IPS-15b (cell line): ENCODE data around the gene LLGL1.

Experiments used
- H3K27me3 ChIP-seq: one replicate; pipeline ENCODE4 v1.6.1; 2013; ENCODE audit warnings: low read length; ENCODE audit not compliant: control insufficient read depth, insufficient read depth
- H3K36me3 ChIP-seq: one replicate; pipeline ENCODE4 v1.6.1; 2013; ENCODE audit warnings: low read length; ENCODE audit not compliant: control insufficient read depth, insufficient read depth
- H3K4me1 ChIP-seq: one replicate; pipeline ENCODE4 v1.6.1; 2013; ENCODE audit warnings: mild to moderate bottlenecking, low read length; ENCODE audit not compliant: control insufficient read depth, insufficient read depth
- H3K4me3 ChIP-seq: one replicate; pipeline ENCODE4 v1.5.1; 2013; ENCODE audit warnings: low read depth, low read length
- H3K9ac ChIP-seq: one replicate; pipeline ENCODE4 v1.6.1; 2013; ENCODE audit warnings: low read depth, mild to moderate bottlenecking, low read length
- H3K9me3 ChIP-seq: one replicate; pipeline ENCODE4 v1.6.1; 2013; ENCODE audit warnings: mild to moderate bottlenecking, low read length; ENCODE audit not compliant: control insufficient read depth, insufficient read depth

The LLGL1 gene

DNA sequence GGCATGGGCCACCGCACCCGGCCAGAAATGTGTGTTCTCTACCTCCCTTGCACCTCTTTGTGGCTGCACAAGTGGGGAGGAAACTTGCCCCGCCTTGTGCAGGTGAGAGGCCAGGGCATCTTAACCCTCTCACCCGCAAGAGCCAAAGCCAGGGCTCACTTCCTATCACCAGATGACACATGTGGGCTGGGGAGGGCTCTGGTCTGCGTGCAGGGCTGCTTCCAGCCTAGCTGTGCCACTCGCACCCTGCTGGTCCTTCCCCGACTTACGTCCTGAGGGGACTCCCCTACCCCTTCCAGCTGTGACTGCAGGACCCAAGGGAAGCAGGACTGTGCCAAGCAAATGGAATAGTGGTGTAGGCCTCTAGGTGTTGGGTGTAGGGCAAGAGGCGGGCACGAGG lies 41.9 kb downstream of the LLGL1 start:
- H3K27me3 ChIP-seq, result no peaks in the 10 kb centered on the region
- no peaks in the 10 kb centered on the region for H3K9me3 ChIP-seq
- no peak overlapping the region for H3K9ac ChIP-seq
- H3K4me1 ChIP-seq, result peaks cover 2% of the 10 kb centered on the region
- H3K4me3 ChIP-seq, result no peak overlapping the region
- H3K36me3 ChIP-seq, result peaks cover 24% of the 10 kb centered on the region

GRCh38 chr17:18267927-18268711 lies 42.7 kb downstream of the LLGL1 start:
- Histone ChIP-seq H3K9ac (no peak overlapping the region), H3K9me3 (no peaks in the 10 kb centered on the region), H3K27me3 (no peaks in the 10 kb centered on the region), H3K4me3 (no peak overlapping the region), H3K36me3 (peaks cover 22% of the 10 kb centered on the region), H3K4me1 (peaks cover 2% of the 10 kb centered on the region)

DNA sequence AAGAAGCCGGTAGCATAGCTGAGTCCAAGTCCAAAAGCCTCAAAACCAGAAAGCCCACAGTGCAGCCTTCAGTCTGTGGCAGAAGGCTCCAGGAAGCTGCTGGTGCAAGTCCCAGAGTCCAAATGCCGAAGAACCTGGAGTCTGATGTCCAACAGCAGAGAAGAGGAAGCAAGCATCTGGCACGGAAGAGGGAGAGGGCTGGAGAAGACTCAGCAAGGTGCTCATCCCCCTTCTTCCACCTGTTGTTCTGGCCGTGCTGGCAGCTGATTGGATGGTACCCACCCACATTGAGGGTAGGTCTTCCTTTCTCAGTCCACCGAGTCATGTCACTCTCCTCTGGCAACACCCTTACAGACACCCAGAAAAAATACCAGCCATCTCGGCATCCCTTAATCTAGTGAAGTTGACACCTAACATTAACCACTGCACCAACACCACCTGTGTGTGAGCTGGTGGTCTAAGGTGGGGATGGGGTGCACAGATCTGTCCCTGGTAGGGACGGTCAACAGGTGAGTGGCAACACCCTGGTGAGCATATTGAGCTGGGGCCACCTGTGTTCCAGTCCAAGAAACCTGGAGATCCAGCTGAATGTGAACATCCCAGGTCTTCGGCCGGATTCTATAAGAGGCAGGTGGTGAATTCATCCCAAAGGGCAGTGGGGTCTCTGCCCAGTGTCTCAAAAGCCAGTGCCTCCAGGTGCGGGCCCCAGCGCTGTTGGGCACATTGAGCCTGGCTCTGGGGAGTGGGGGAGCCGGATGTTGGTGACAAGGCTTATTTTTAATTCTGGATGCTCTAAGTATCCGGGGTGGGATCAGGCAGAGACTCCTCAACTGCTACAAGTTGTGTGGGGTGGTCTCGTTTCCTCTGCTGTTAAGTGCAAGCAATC lies 44.9 kb downstream of the LLGL1 start:
- H3K9ac ChIP-seq, result no peak overlapping the region

GRCh38 chr17:18277076-18277475 lies 51.6 kb downstream of the LLGL1 start:
- H3K4me1 ChIP-seq, result no peaks in the 10 kb centered on the region
- no peak overlapping the region for H3K4me3 ChIP-seq
- H3K9me3 ChIP-seq, result no peaks in the 10 kb centered on the region
- H3K27me3 ChIP-seq, result no peaks in the 10 kb centered on the region
- no peak overlapping the region for H3K9ac ChIP-seq
- peaks cover 61% of the 10 kb centered on the region for H3K36me3 ChIP-seq

More for the DNA sequence above, 44.9 kb downstream of the LLGL1 start:
- no peaks in the 10 kb centered on the region for H3K9me3 ChIP-seq
- H3K4me3 ChIP-seq, result no peak overlapping the region
- H3K4me1 ChIP-seq, result peaks cover 2% of the 10 kb centered on the region
- no peaks in the 10 kb centered on the region for H3K27me3 ChIP-seq
- peaks cover 14% of the 10 kb centered on the region for H3K36me3 ChIP-seq

DNA sequence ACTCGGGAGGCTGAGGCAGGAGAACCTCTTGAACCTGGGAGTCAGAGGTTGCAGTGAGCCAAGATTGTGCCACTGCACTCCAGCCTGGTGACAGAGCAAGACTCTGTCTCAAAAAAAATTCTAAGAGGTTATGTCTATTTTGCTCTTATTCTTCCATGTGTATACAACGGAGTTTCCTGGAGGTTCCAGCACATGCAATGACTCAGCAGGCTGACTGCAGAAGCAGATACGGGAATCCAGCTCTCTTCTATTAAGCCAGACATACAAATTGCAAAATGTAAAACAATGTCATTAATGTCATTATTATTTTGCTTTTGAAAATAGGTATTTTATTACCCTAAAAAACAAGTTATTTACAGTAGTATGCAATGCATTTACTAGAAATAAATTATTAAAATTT lies 53.4 kb downstream of the LLGL1 start:
- H3K9me3 ChIP-seq, result no peaks in the 10 kb centered on the region
- no peak overlapping the region for H3K4me3 ChIP-seq
- no peaks in the 10 kb centered on the region for H3K27me3 ChIP-seq
- H3K4me1 ChIP-seq, result no peaks in the 10 kb centered on the region
- no peak overlapping the region for H3K9ac ChIP-seq
- peaks cover 68% of the 10 kb centered on the region for H3K36me3 ChIP-seq

- H3K4me3 ChIP-seq, result no peak overlapping the region
- H3K9ac ChIP-seq, result no peak overlapping the region
- peaks cover 67% of the 10 kb centered on the region for H3K36me3 ChIP-seq
- no peaks in the 10 kb centered on the region for H3K27me3 ChIP-seq
- no peaks in the 10 kb centered on the region for H3K9me3 ChIP-seq
- H3K4me1 ChIP-seq, result no peaks in the 10 kb centered on the region
Measured at GRCh38 chr17:18280249-18280648, 54.8 kb downstream of the LLGL1 start.

DNA sequence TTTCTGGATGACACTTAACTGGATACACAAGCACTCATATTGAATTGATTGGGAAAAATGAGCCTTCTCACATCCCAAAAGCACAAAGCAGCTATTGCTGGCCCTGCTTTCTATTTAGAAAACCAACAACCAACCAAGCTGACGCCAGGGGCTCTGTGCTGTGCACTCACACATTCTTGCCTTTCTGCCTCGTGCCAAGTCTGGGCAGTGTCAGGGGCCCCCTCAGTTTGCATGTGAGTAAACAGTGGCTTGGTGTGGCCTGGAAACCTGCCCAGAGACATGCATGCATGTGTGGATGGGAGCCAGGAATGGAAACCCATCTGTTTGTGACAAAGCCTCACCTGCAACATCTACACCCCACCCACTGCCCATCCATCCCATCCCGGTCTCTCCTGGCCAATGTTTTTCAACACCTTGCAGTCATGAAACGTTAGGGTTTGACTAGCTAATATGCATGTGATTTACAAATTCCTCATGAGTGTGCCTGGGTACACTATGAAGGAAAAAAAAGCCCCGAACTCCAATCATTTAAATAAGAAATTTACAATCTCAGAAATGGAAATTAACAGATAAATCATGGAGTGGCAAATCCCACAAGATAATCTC lies 55.4 kb downstream of the LLGL1 start:
- no peak overlapping the region for H3K4me3 ChIP-seq
- peaks cover 69% of the 10 kb centered on the region for H3K36me3 ChIP-seq
- no peaks in the 10 kb centered on the region for H3K27me3 ChIP-seq
- no peaks in the 10 kb centered on the region for H3K4me1 ChIP-seq
- H3K9ac ChIP-seq, result no peak overlapping the region
- no peaks in the 10 kb centered on the region for H3K9me3 ChIP-seq

GRCh38 chr17:18281788-18282187 lies 56.4 kb downstream of the LLGL1 start:
- H3K9ac ChIP-seq, result no peak overlapping the region
- H3K27me3 ChIP-seq, result no peaks in the 10 kb centered on the region
- no peaks in the 10 kb centered on the region for H3K4me1 ChIP-seq
- H3K4me3 ChIP-seq, result no peak overlapping the region
- no peaks in the 10 kb centered on the region for H3K9me3 ChIP-seq
- H3K36me3 ChIP-seq, result peaks cover 60% of the 10 kb centered on the region

DNA sequence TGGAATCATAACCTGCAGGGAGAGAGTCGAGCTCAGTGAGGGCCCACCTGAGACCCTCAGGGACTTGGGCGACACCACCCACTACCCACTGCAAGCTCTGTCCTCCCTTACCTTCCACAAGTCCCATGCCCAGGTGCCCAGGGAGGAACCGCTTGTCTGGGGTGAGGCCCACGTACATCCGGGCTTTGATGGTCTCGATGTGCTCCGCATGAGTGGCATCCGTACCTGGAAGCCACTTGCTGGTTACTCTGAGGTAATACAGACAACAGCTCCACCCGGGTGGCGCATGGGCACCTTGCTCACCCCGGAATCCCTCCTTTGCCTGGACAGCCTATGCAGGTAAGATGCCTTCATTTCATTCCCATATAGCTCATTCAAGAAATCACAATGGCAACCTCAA lies 59.9 kb downstream of the LLGL1 start:
- H3K4me3 ChIP-seq, result no peak overlapping the region
- no peaks in the 10 kb centered on the region for H3K4me1 ChIP-seq
- no peaks in the 10 kb centered on the region for H3K9me3 ChIP-seq
- H3K27me3 ChIP-seq, result no peaks in the 10 kb centered on the region
- no peak overlapping the region for H3K9ac ChIP-seq
- peaks cover 50% of the 10 kb centered on the region for H3K36me3 ChIP-seq

- H3K4me3 ChIP-seq, result no peak overlapping the region
- H3K9ac ChIP-seq, result no peak overlapping the region
- H3K4me1 ChIP-seq, result no peaks in the 10 kb centered on the region
- no peaks in the 10 kb centered on the region for H3K27me3 ChIP-seq
- H3K36me3 ChIP-seq, result peaks cover 44% of the 10 kb centered on the region
- H3K9me3 ChIP-seq, result no peaks in the 10 kb centered on the region
Measured at GRCh38 chr17:18291718-18292540, 66.5 kb downstream of the LLGL1 start.
